ENCODE measurements around the gene LSAMP. TPM values are rescaled to one million over a fixed set of nuclear protein-coding genes. Genes with fewer than 3 reads are reported as not detected.

LSAMP gene
- total and polyA plus RNA-seq, 2 of the 8 experiments (the other 6 are each of a cell fraction or from before 2014, with no cell fraction given): 1.8 to 5.7 TPM

- TF ChIP-seq SIX5 (IDR thresholded peaks at IDR 0.05; ENCODE audit: low read depth, low read length): no peak
- TF ChIP-seq NRF1 (IDR thresholded peaks at IDR 0.05; ENCODE audit: low read depth, low read length): no peak
- TF ChIP-seq KDM4A (IDR thresholded peaks at IDR 0.05; ENCODE audit: low read depth, low read length, severe bottlenecking): no peak
- TF ChIP-seq BRCA1 (IDR thresholded peaks at IDR 0.05; ENCODE audit: low read depth, low read length): no peak
- TF ChIP-seq RFX5 (IDR thresholded peaks at IDR 0.05; ENCODE audit: borderline replicate concordance, low read depth, low read length): no peak
Observed at GRCh38 chr3:116216761-116217160, 228.5 kb downstream of the LSAMP start (continued).

Data from H1 (cell line).